ENCODE results near the gene DPM2. TPM values are rescaled to one million over a fixed set of nuclear protein-coding genes. Genes with fewer than 3 reads are reported as not detected.

The DPM2 gene
- total RNA-seq, 4 donors from 2014 or later = 7.5 to 14.2 (median 9.6) TPM

DNA sequence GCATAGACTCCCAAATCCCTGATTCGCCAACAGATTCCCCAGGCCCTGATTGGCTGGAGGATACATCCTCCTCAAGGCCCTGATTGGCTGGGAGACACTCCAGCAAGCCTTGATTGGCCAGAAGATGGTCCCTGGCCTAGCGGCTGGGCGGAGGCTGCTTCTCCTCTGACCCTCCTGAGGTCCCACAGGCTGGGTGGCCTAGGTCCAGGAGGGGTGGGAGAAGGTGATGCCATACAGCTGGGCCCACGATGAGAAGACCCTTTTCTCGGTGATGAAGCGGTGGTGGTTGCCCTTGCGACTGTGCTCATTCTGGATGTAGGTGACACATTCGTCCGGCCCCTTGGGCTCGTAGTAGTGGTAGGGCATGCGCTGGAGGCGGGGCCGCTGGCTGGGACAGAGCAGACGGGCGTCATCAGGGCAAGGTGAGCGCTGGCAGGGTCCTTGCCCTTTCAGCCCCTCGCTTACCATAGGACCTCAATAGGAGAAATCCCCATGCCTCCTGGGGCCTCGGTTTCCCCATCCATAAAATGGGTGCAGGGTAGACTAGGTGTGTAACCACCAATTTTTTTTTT is 51.2 kb downstream of the DPM2 start:
- TF ChIP-seq, protein P1, sequence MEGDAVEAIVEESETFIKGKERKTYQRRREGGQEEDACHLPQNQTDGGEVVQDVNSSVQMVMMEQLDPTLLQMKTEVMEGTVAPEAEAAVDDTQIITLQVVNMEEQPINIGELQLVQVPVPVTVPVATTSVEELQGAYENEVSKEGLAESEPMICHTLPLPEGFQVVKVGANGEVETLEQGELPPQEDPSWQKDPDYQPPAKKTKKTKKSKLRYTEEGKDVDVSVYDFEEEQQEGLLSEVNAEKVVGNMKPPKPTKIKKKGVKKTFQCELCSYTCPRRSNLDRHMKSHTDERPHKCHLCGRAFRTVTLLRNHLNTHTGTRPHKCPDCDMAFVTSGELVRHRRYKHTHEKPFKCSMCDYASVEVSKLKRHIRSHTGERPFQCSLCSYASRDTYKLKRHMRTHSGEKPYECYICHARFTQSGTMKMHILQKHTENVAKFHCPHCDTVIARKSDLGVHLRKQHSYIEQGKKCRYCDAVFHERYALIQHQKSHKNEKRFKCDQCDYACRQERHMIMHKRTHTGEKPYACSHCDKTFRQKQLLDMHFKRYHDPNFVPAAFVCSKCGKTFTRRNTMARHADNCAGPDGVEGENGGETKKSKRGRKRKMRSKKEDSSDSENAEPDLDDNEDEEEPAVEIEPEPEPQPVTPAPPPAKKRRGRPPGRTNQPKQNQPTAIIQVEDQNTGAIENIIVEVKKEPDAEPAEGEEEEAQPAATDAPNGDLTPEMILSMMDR (IDR thresholded peaks at IDR 0.05; ENCODE audit: low read depth) = no peak

DNA sequence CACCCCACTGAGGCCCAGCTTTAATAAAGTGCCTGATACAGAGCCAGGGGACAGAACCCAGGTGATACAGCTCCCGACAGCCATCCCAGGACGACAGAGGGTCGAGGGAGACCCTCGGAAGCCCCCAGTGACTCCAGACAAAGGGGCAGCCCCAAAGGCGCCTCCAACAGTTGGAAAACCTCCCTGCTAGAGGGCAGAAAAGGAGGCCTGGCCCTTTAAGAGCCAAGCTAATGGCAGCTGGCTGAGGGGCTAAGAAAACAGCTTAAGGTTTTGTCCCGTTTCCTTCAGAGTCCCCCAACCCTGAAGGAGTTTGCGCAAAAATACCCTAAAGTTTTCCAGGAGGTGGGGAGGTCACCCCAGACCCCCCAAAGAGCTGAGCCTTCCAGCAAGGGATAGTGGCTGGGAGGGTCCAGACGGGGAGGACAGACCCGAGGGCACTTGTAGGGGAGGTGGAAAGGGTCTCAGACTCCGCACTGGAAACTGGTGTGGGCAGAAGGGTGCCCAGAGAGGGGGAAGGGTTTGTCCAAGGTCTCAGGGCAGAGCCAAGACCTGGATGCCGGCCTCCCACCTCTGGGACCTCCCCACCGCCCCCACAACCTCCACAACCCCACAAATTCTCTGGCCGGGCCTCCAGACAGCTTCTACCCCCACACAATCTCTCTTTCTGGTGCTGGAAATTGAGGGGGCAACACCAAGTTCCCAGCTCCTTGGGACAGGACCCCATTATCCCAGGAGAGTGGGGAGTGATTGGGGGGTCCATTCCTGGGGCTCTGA is 52.0 kb downstream of the DPM2 start:
- TF ChIP-seq, protein P1 (IDR thresholded peaks at IDR 0.05; ENCODE audit: low read depth) = no peak

Other genes with a start within 250 kb of the DPM2 start
- gene CFAP157, start 230.9 kb downstream of the DPM2 start, total RNA-seq = not detected
- gene PTRH1, start 222.2 kb downstream of the DPM2 start, total RNA-seq = 10 to 100 TPM in 3 of 4 donors, 1 to 10 TPM in 1; 9.9 to 32.8 (median 17.2) TPM
- gene TTC16, start 221.8 kb downstream of the DPM2 start, total RNA-seq = under 1 TPM in 1 of 4 donors, not detected in 3; 0.16 TPM
- 10 to 100 TPM in 2 of 4 donors, 1 to 10 TPM in 2; 4.1 to 14.3 (median 8.8) TPM for gene TOR2A, start 202.6 kb downstream of the DPM2 start, total RNA-seq
- gene SH2D3C, start 159.2 kb downstream of the DPM2 start, total RNA-seq = 10 to 100 TPM in 1 of 4 donors, 1 to 10 TPM in 3; 6.8 to 23.0 (median 8.4) TPM
- 10 to 100 TPM; 44.0 to 91.4 (median 56.2) TPM for gene CDK9, start 151.8 kb downstream of the DPM2 start, total RNA-seq
- gene FPGS, start 135.0 kb downstream of the DPM2 start, total RNA-seq = 100 to 1,000 TPM in 1 of 4 donors, 10 to 100 TPM in 3; 42.0 to 230 (median 75.4) TPM
- gene ENG, start 83.2 kb downstream of the DPM2 start, total RNA-seq = 100 to 1,000 TPM in 1 of 4 donors, 10 to 100 TPM in 3; 37.9 to 153 (median 50.8) TPM
- gene AK1, start 60.2 kb downstream of the DPM2 start, total RNA-seq = 10 to 100 TPM; 14.2 to 35.6 (median 19.1) TPM
- gene ST6GALNAC6, start 38.3 kb downstream of the DPM2 start, total RNA-seq = 100 to 1,000 TPM; 101 to 287 (median 176) TPM
- gene ST6GALNAC4, start 20.8 kb downstream of the DPM2 start, total RNA-seq = 10 to 100 TPM in 3 of 4 donors, 1 to 10 TPM in 1; 9.6 to 39.1 (median 21.4) TPM
- gene PIP5KL1, start 7.1 kb downstream of the DPM2 start, total RNA-seq = 1 to 10 TPM in 2 of 4 donors, under 1 TPM in 1, not detected in 1; 0.44 to 2.3 (median 1.0) TPM
- gene EEIG1, start 43.1 kb upstream of the DPM2 start, total RNA-seq = 10 to 100 TPM in 1 of 4 donors, 1 to 10 TPM in 3; 4.8 to 21.2 (median 8.1) TPM
- gene NAIF1, start 129.5 kb upstream of the DPM2 start, total RNA-seq = 1 to 10 TPM; 3.6 to 9.5 (median 8.9) TPM
- 10 to 100 TPM; 13.4 to 60.1 (median 19.5) TPM for gene SLC25A25, start 130.4 kb upstream of the DPM2 start, total RNA-seq
- 10 to 100 TPM; 24.5 to 40.3 (median 25.8) TPM for gene PTGES2, start 189.9 kb upstream of the DPM2 start, total RNA-seq
- 1 to 10 TPM in 1 of 4 donors, not detected in 3; 1.6 TPM for gene LCN2, start 211.6 kb upstream of the DPM2 start, total RNA-seq
- gene BBLN, start 222.4 kb upstream of the DPM2 start, total RNA-seq = 100 to 1,000 TPM in 3 of 4 donors, 10 to 100 TPM in 1; 57.7 to 307 (median 228) TPM